GM12874 (cell line): Measurements from ENCODE around the gene NDST3.

ENCODE experiments used
- CTCF ChIP-seq: IDR thresholded peaks from 2 replicates; pipeline ENCODE4 v1.5.1; 2011; ENCODE audit warnings: low read depth, mild to moderate bottlenecking, control low read depth, low read length, moderate library complexity; ENCODE audit not compliant: insufficient read depth

NDST3 gene

GRCh38 chr4:118158763-118159375, 124.6 kb downstream of the NDST3 start:
- TF ChIP-seq CTCF: no peak

- TF ChIP-seq CTCF: no peak
These were observed 133.0 kb downstream of the NDST3 start for GRCh38 chr4:118167306-118167705.

DNA sequence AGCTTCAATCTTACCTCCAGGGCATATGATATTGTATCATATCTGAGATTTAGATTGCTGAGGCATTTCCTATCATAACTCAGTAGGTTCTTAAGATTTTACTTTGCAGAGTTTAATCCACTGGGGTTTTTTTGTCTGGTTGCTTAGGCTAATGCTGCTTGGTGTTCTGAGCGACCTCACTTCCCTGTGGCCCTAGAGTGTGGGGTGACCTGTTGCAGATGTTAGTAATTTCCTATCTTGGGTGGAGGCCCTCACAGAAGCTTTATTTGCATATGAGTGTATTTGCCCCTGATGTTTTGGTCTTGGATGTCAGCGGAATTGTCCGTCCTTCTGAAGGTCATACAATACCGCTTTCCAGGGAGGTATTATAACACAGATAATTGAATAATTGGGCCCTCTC, 137.1 kb downstream of the NDST3 start:
- TF ChIP-seq CTCF: no peak

DNA sequence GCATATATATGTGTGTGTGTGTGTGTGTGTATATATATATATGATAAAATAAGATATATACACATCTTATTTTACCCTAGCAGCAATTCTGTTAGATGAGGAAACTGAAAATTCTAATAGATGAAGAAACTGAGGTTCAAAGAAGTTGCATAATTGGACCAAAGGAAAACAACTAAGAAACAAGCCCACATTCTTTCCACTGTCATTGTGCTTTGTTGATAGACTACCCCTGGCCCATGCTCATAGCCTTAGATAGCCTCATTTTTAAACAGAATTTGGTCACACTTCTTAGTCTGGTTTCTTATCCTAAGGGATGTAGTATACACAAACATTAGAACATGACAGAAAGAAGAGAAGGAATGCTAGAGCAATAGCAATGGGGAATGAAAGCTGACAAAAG, 138.8 kb downstream of the NDST3 start:
- TF ChIP-seq CTCF: no peak

GRCh38 chr4:118173956-118174725, 139.9 kb downstream of the NDST3 start:
- no peak for TF ChIP-seq CTCF

DNA sequence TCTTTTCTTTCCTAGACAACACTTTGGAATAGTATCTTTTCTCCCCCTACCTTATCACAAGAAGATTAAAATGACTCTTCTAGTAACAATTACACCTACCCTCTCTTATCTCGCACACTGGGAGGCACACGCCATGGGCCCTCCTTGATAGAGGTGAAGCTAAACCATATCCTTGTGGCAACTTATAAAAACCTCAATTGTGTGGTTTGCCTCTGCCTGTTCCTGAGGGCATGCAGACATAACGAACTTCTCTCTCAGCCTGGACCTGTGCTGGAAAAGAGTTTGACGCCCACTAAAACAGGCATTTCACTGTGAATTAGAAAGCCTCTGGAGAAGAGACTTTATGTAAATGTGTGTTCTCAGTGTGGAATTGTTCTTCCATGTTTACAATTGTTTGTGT, 141.2 kb downstream of the NDST3 start:
- TF ChIP-seq CTCF: no peak

DNA sequence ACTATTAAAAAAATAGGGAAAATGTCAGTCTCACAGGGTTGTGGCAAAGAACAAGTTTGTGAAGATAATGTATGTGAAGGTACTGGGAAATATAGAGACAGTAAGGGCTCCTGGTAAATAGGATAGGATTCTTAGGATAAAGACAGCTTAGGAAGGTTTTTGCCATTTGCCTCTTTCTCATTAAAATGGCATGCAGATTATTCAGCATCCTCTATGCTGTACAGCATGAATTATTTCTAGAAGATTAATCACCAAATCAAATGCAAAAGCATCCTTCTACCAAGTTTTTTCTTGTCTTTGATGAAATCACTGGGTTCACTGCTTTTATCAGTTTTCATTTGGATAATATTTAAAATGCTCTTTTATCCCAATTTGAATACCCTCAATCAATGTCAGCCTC, 142.8 kb downstream of the NDST3 start:
- TF ChIP-seq CTCF: no peak
